HG02981 (cell line): ENCODE results near the gene SH3YL1.

Experiments
- ATAC-seq: cut with Tn5 transposase; IDR thresholded peaks from one replicate; pipeline ENCODE4 v1.9.1; 2021; ENCODE audit warnings: mild to moderate bottlenecking, moderate library complexity; ENCODE audit not compliant: unreplicated experiment

Gene SH3YL1

GRCh38 chr2:258933-259332 is 4.9 kb downstream of the SH3YL1 start:
- ATAC-seq = no peak

GRCh38 chr2:257842-258241 is 6.0 kb downstream of the SH3YL1 start:
- no peak for ATAC-seq

GRCh38 chr2:257429-257828 is 6.4 kb downstream of the SH3YL1 start:
- ATAC-seq = no peak

GRCh38 chr2:256094-256493 is 7.7 kb downstream of the SH3YL1 start:
- no peak for ATAC-seq

- no peak for ATAC-seq
Observed at GRCh38 chr2:255195-255594, 8.6 kb downstream of the SH3YL1 start.

- ATAC-seq = no peak
Observed at GRCh38 chr2:254241-254640, 9.6 kb downstream of the SH3YL1 start.

GRCh38 chr2:253202-253638 is 10.6 kb downstream of the SH3YL1 start:
- ATAC-seq = no peak

- ATAC-seq = no peak
Observed at GRCh38 chr2:252001-252602, 11.7 kb downstream of the SH3YL1 start.

GRCh38 chr2:249538-250042 is 14.2 kb downstream of the SH3YL1 start:
- ATAC-seq = no peak

- ATAC-seq = no peak
Observed at GRCh38 chr2:248724-249123, 15.1 kb downstream of the SH3YL1 start.

- ATAC-seq = peak; percentile 59
Observed at GRCh38 chr2:246489-247144, 17.2 kb downstream of the SH3YL1 start.

GRCh38 chr2:244547-244946 is 19.3 kb downstream of the SH3YL1 start:
- no peak for ATAC-seq

- ATAC-seq = no peak
Observed at GRCh38 chr2:238869-239268, 25.0 kb downstream of the SH3YL1 start.

- ATAC-seq = no peak
Observed at GRCh38 chr2:238431-238830, 25.4 kb downstream of the SH3YL1 start.

GRCh38 chr2:237878-238277 is 26.0 kb downstream of the SH3YL1 start:
- no peak for ATAC-seq

- ATAC-seq = no peak
Observed at GRCh38 chr2:236993-237539, 26.8 kb downstream of the SH3YL1 start.

- ATAC-seq = no peak
Observed at GRCh38 chr2:234421-234820, 29.4 kb downstream of the SH3YL1 start.

- no peak for ATAC-seq
Observed at GRCh38 chr2:233030-233429, 30.8 kb downstream of the SH3YL1 start.

GRCh38 chr2:231521-232185 is 32.2 kb downstream of the SH3YL1 start:
- ATAC-seq = no peak

- ATAC-seq = no peak
Observed at GRCh38 chr2:228518-229278, 35.1 kb downstream of the SH3YL1 start.

GRCh38 chr2:228115-228514 is 35.7 kb downstream of the SH3YL1 start:
- no peak for ATAC-seq
